ENCODE data around the gene FARP1. TPM values are rescaled to one million over a fixed set of nuclear protein-coding genes. Genes with fewer than 3 reads are reported as not detected.

FARP1 gene
- total RNA-seq, 1 donor = 125 TPM

DNA sequence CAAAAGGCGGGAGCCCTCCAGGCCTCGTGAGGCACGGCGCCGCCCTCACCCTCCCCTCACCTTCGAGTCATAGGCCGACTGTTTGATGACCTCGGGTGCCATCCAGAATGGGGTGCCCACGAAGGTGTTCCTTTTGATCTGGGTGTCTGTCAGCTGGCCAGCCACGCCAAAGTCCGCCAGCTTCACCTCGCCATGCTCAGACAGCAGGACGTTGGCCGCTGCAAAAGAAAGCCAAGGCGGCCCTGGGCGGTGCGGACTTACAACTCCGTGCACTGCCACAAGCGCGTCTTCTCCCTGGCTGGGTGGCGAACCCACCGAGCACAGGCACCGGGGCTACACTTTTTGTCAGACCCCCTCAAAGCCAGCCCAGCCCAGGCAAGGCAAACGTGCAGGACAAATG is 331.9 kb downstream of the FARP1 start:
- DNase-seq (ENCODE audit: low read depth) = no peak
- TF ChIP-seq, protein P1, sequence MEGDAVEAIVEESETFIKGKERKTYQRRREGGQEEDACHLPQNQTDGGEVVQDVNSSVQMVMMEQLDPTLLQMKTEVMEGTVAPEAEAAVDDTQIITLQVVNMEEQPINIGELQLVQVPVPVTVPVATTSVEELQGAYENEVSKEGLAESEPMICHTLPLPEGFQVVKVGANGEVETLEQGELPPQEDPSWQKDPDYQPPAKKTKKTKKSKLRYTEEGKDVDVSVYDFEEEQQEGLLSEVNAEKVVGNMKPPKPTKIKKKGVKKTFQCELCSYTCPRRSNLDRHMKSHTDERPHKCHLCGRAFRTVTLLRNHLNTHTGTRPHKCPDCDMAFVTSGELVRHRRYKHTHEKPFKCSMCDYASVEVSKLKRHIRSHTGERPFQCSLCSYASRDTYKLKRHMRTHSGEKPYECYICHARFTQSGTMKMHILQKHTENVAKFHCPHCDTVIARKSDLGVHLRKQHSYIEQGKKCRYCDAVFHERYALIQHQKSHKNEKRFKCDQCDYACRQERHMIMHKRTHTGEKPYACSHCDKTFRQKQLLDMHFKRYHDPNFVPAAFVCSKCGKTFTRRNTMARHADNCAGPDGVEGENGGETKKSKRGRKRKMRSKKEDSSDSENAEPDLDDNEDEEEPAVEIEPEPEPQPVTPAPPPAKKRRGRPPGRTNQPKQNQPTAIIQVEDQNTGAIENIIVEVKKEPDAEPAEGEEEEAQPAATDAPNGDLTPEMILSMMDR (IDR thresholded peaks at IDR 0.05; ENCODE audit: insufficient read depth, low read depth, low read length) = no peak
- H3K4me3 ChIP-seq (ENCODE audit: low read depth, low read length) = no peak overlapping the region

DNA sequence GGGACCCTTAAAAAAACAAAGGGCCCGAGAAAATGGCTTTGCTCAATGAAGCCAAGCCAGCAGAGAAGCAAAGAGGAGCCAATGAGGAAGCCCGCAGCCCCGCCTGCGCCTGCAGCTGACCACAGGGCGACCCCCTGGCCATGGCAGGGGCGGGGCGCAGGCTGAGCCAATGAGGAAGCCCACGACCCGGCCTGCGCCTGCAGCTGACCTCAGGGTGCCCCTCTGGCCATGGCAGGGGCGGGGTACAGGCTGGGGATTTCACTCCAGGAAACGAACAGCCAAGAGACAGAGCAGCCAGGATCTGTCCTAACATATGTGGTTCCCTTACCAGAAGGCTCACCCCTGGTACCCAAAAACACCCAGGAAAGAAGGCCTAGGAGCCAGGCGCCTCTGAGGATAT is 332.6 kb downstream of the FARP1 start:
- H3K4me3 ChIP-seq (ENCODE audit: low read depth, low read length) = no peak overlapping the region
- peak; percentile 22 for DNase-seq (ENCODE audit: low read depth)
- TF ChIP-seq, protein P1 (IDR thresholded peaks at IDR 0.05; ENCODE audit: insufficient read depth, low read depth, low read length) = no peak

DNA sequence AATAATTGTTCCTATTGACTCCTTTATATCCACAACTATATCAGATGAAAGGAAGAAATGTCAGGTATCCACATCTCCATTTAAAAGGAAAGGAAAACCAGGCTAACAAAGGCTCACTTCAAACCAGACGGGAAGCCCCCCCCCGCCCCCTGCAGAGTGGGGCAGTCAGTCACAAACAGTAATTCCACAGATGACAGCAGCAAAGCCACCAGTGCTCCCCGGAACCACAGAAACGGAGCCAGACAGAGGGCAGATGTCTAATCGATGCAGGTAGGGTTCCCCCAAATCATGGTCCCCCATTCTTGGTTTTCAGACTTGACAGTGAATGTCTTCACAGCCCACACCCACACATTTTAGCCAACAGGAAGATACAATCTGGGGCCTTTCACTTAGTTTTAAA is 333.2 kb downstream of the FARP1 start:
- DNase-seq (ENCODE audit: low read depth) = no peak
- H3K4me3 ChIP-seq (ENCODE audit: low read depth, low read length) = no peak overlapping the region

GRCh38 chr13:98476538-98476966 is 333.7 kb downstream of the FARP1 start:
- DNase-seq (ENCODE audit: low read depth) = peak; percentile 88
- TF ChIP-seq, protein P1 (IDR thresholded peaks at IDR 0.05; ENCODE audit: insufficient read depth, low read depth, low read length) = no peak
- no peak overlapping the region for H3K4me3 ChIP-seq (ENCODE audit: low read depth, low read length)

More for the DNA sequence above, 333.2 kb downstream of the FARP1 start:
- TF ChIP-seq, protein P1 (IDR thresholded peaks at IDR 0.05; ENCODE audit: insufficient read depth, low read depth, low read length) = no peak

- peak; percentile 45 for DNase-seq (ENCODE audit: low read depth)
- TF ChIP-seq, protein P1 (IDR thresholded peaks at IDR 0.05; ENCODE audit: insufficient read depth, low read depth, low read length) = no peak
- no peak overlapping the region for H3K4me3 ChIP-seq (ENCODE audit: low read depth, low read length)
Measured at GRCh38 chr13:98478189-98479129, 335.6 kb downstream of the FARP1 start.

DNA sequence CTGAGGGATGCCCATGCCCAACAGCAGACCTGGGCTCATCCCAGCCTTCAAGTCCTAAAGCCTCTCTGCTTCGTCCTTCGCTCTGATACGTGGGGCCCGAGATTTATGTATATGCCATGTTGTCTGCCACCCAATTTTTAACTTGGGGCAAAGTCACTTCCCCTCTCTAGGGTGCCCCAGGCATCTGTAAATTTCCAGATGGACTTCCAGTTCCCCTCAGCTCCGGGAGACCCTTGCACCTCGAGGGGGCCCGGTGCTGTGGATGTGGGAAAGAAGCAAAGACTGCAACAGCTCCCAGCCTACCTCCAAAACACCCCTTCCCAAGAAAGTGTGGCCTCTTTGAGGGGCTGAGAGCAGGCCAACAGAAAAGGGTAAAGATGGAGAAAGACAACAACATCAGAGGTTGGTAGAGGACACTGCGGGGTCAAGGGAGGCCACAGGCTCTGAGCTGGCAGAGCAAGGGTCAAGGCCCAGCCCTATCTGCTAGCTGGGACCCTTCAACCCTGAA is 336.7 kb downstream of the FARP1 start:
- TF ChIP-seq, protein P1 (IDR thresholded peaks at IDR 0.05; ENCODE audit: insufficient read depth, low read depth, low read length) = no peak
- DNase-seq (ENCODE audit: low read depth) = no peak
- no peak overlapping the region for H3K4me3 ChIP-seq (ENCODE audit: low read depth, low read length)
